C4-2B (cell line): ENCODE results near the gene RNASE7.

Experiments
- H3K27ac ChIP-seq: fragments of 450-650 bp; 2 replicates; pipeline ENCODE4 v1.5.1; 2017
- ZFX ChIP-seq: fragments of 450-650 bp; IDR thresholded peaks from 2 replicates; pipeline ENCODE4 v1.6.1; 2017
- TF ChIP-seq, protein P1 (sequence below): fragments of 450-650 bp; conservative IDR thresholded peaks from 2 replicates; pipeline ENCODE4 v1.5.1; 2017; ENCODE audit warnings: mild to moderate bottlenecking

The RNASE7 gene

DNA sequence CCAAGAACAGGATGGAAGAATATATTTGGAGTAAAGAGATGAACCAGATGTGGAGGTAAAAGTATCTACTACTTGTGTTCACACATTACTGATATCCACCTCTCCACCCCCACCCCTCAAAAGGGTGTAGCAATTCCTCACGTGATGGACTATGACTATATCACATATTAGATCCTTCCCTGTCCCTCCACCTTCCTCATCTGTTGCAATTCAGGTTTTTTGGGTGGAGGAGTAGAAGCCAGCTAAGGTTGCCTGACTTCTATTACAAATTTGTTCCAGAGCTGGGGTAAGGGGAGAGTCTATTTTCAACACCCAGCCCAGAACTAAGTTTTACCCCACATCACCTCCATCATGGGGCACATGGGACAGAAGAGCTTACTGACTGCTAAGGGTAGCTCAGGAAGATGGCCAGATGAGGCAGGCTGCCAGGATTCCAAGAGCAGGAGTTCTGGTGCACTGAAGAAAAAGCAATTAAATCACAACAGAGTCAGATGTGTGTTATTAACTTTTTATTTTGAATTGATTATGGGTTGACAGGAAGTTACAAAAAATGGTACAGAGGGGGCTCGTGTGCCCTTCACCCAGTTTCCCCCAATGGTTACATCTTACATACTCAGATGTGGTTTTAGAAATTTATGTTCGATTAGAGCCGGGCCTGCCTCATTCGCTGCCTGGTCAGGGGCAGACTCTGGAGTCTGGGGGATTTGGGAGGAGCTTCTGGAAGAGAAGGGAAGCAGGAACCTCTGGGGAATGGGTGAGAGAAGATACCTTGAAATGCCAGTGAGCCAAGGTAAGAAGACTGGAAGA is 9.6 kb upstream of the RNASE7 start:
- no peak for TF ChIP-seq ZFX
- TF ChIP-seq, protein P1, sequence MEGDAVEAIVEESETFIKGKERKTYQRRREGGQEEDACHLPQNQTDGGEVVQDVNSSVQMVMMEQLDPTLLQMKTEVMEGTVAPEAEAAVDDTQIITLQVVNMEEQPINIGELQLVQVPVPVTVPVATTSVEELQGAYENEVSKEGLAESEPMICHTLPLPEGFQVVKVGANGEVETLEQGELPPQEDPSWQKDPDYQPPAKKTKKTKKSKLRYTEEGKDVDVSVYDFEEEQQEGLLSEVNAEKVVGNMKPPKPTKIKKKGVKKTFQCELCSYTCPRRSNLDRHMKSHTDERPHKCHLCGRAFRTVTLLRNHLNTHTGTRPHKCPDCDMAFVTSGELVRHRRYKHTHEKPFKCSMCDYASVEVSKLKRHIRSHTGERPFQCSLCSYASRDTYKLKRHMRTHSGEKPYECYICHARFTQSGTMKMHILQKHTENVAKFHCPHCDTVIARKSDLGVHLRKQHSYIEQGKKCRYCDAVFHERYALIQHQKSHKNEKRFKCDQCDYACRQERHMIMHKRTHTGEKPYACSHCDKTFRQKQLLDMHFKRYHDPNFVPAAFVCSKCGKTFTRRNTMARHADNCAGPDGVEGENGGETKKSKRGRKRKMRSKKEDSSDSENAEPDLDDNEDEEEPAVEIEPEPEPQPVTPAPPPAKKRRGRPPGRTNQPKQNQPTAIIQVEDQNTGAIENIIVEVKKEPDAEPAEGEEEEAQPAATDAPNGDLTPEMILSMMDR = no peak

DNA sequence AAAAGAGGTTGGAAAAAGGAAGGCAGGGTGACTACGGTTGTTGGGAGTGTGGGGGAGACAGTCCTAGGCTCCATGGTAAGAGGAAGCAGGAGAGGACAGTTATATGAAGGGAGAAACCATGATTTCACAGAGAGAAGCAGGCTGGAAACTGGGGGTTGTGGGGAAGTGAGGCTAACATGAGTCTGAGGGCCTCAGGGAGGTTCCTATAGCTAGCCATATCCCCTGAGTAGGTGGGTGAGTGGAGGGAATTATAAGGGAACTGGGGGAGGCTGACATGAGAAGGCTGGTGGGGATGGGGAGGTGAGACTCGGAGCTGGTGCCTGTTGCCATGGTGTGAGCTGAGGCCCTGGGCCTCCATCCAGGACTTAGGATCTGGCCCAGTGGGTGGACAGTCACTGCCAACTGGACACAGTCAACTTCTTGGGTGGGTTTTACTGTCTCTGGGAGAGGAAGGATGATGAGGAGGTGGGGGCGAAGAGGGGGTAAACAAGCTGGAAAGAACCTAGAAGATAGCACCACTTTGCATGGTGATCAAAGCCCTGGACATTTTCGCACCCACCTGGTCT is 8.9 kb upstream of the RNASE7 start:
- no peak overlapping the region for H3K27ac ChIP-seq
- TF ChIP-seq, protein P1 = no peak
- no peak for TF ChIP-seq ZFX

More for the DNA sequence above, 9.6 kb upstream of the RNASE7 start:
- no peak overlapping the region for H3K27ac ChIP-seq

DNA sequence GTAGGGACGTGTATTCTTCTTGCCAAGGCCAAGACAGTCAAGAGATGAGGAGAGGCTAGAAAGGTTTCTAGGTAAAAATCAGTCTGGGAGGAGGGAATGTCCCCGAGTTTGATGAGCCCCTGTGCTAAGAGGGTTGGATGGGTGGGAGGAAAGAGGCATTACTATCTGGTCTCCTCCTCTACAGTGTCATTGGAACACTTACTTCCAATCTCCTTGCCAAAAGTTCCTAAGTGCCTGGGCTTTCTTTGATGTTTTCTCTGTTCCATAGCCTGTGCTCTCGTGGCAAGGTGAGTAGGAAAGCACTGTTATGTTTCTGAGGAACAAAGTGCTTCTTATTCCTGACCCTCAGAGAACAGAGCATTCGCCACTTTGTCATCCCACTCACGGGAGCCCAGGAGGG is 7.5 kb upstream of the RNASE7 start, which contains the start of gene RNASE13:
Gene RNASE13, minus strand, starts transcription at position 101 of the 400 bp plus-strand sequence. CDS start 519 bp downstream, outside the sequence.
- TF ChIP-seq, protein P1 = no peak
- TF ChIP-seq ZFX = no peak
- H3K27ac ChIP-seq = no peak within 1 kb of the TSS

DNA sequence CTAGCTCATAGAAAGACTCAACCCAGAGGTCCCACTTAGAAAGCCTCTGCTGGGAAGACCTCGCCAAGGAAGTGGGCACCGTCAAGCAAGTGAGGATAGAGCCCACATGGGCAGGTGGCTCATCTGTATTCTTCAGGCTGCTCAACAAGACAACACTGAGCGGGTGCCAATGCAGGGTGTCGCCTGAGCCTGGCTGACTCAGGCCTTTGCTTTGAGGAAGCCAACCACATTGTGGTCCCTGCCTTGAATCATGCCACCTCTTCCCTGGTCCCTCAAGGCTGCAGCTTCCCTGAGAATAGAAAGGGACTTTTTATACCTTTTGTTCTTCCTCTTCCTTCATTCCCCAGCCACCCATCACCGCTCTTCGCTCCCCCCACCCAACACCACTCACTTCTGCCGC is 5.4 kb upstream of the RNASE7 start:
- TF ChIP-seq ZFX = no peak
- TF ChIP-seq, protein P1 = no peak
- H3K27ac ChIP-seq = no peak overlapping the region

DNA sequence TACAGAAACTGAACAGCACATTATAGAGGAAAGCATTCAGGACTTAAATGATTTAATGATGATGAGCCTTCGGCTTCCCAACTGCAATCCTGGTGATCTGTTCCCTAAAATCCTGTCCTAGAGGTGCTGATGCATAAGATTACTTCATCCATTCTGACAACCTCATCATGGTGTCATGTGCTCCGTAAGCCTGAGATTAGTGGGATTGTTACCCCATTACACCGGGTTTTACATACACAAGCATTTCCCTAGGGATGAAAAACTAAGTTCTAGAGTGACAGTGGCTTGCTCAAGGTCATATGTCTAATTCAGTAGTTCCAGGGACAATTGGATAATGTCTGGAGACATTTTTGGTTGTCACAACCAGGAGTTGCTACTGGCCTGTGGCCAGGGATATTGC is 5.0 kb upstream of the RNASE7 start:
- no peak for TF ChIP-seq ZFX
- TF ChIP-seq, protein P1 = no peak
- no peak overlapping the region for H3K27ac ChIP-seq

DNA sequence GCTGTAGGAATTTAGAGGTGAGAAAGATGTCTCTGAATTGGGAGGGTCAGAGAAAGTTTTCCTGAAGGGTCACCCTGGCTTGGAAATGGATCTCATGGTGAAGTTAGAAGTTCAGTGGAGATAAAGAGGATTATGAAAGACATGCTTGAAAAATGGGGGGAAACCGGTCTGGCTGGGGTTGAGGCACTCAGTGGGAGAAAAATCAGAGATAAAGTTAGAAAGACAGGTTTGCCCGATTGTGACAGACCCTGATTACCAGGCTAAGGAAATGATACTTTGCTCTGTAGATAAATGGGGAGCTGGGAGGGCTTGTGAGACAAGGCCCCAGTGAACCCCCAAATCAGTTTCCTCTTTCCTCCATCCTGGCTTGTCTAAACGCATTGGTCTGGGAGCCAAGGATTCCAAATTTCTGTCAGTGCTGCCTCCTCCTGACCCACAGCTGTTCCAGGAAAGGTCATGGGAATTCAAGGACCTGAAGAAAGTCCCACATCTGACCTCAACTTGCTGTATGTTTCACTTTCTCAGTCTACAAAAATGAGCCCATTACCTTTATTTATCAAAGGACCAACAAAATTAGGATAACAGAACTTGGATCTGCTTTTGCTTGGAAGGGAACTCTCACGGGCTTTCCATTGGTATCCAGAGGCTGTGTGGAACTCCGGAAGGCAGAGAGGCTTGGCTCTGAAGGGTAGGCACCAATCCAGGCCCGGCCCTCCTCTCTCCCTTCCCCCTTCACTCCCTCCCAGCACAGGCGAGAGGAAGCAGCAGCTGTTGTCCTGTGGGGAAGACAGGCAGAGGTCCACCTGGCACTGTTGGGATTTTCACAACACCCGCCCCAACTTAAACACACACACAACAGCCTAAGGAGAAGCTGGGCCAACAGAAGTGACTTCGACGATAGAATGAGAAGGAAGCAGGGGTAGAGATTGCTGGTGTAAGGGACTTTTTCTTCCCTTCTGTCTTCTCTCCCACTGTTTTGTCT is 3.4 kb upstream of the RNASE7 start:
- no peak overlapping the region; the same call in 1 of the 2 replicates for H3K27ac ChIP-seq
- TF ChIP-seq ZFX = no peak
- TF ChIP-seq, protein P1 = no peak
